Activated T-cell treated with anti-CD3 and anti-CD28 coated beads, Interleukin-2, amount 50 U/mL, for 1 hour (primary cell): ENCODE results near the gene SPECC1L.
A peak's percentile ranks its signal among the peaks of the same experiment; 100 is the strongest.
"Not testable (repeated sequence)": the region's sequence is repeated elsewhere in the genome, so short reads cannot be mapped to it uniquely, and the experiment has no call there.

Source experiments
- DNase-seq: peaks from one replicate; pipeline ENCODE4 v3.0.0-alpha.2; 2020

The SPECC1L gene, protein sequence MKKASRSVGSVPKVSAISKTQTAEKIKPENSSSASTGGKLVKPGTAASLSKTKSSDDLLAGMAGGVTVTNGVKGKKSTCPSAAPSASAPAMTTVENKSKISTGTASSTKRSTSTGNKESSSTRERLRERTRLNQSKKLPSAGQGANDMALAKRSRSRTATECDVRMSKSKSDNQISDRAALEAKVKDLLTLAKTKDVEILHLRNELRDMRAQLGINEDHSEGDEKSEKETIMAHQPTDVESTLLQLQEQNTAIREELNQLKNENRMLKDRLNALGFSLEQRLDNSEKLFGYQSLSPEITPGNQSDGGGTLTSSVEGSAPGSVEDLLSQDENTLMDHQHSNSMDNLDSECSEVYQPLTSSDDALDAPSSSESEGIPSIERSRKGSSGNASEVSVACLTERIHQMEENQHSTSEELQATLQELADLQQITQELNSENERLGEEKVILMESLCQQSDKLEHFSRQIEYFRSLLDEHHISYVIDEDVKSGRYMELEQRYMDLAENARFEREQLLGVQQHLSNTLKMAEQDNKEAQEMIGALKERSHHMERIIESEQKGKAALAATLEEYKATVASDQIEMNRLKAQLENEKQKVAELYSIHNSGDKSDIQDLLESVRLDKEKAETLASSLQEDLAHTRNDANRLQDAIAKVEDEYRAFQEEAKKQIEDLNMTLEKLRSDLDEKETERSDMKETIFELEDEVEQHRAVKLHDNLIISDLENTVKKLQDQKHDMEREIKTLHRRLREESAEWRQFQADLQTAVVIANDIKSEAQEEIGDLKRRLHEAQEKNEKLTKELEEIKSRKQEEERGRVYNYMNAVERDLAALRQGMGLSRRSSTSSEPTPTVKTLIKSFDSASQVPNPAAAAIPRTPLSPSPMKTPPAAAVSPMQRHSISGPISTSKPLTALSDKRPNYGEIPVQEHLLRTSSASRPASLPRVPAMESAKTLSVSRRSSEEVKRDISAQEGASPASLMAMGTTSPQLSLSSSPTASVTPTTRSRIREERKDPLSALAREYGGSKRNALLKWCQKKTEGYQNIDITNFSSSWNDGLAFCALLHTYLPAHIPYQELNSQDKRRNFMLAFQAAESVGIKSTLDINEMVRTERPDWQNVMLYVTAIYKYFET

GRCh38 chr22:24270556-24271385 lies at the start of gene SPECC1L:
TSS of gene SPECC1L (plus strand) at chr22:24270831. CDS start at chr22:24302232, 31,401 bp downstream.
- DNase-seq: peak; percentile 97

GRCh38 chr22:24224468-24224867 lies 46.2 kb upstream of the SPECC1L start:
- DNase-seq: no peak

- DNase-seq: no peak
Observed at GRCh38 chr22:24225044-24225601, 45.5 kb upstream of the SPECC1L start.

DNA sequence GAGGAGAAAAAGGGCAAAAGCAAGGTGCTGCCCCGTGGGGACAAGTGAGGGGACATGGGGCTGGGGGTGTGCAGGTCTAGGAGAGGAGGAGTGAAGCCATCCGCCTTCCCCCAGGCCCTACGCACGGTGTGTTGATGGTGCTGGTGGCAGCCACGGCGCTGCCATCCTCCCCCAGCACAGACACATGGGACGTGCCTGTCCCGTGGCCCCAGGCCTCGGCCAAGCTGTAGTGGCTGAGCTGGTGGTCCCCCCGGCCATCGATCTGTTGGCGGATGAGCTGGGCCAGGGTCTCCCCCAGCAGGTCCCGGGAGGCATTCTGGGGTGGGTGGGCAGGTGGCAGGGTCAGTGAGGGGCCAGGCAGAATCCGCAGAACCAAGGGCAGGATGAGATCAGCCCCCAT lies 44.7 kb upstream of the SPECC1L start:
- DNase-seq: no peak

DNA sequence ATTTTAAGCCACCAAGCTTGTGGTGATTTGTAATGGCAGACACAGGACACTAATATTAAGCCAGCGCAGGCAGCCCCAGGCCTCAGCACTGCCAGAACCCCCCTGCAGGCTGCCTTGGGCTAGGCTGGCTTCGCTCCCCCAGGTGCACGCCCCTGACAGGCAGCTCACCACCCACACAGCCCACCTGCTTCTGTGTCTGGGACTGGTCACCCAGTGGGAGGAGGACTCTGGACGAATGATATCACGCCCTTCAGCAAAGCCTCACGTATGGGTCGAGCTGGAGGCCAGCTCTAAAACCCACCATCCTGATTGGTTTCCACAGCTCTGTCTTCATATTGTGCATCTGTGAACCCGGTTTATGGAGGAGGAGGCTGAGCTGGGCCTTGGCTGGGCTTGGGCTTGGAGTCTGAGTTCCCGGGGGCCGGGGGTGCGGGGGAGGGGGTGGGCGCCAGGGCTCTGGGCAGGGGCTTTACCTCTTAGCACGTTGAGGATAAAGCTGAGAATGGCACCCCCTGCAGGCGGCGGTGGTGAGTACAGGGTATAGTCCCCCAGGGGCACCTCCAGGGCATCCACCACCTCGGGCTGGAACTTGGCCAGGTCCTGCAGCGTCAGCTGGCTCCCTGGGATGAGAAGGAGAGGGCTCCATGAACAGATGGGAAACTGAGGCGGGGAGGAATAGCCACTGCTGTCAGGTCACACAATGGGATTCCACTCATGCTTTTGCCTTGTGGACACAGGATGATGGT lies 39.5 kb upstream of the SPECC1L start:
- peak; percentile 70 for DNase-seq

GRCh38 chr22:24231706-24232105 lies 38.9 kb upstream of the SPECC1L start:
- DNase-seq: no peak

- no peak for DNase-seq
Observed at GRCh38 chr22:24232124-24232523, 38.5 kb upstream of the SPECC1L start.

- no peak for DNase-seq
Observed at GRCh38 chr22:24232725-24233124, 37.9 kb upstream of the SPECC1L start.

DNA sequence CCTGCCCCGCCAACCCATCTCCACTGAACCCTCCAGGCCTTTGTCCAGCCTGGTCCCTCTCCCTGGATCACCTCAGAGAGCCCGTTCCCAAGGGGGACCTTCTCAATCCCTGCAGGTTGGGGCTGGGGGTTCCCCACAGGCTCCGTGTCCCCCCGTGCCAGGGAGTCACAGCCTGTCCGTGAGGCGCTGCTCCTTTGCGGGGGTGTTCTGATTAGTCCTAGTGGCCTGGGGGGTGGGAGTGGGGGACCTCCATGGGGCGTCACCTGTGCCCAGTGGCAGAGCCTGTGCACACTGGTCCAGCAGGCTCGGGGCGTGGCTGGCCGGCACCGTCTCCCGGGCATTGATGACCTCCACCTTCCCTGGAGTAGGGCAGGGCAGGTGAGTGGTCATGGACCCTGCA lies 37.4 kb upstream of the SPECC1L start:
- no peak for DNase-seq

- no peak for DNase-seq
Observed at GRCh38 chr22:24233816-24234215, 36.8 kb upstream of the SPECC1L start.

- DNase-seq: no peak
Observed at GRCh38 chr22:24235315-24235714, 35.3 kb upstream of the SPECC1L start.

DNA sequence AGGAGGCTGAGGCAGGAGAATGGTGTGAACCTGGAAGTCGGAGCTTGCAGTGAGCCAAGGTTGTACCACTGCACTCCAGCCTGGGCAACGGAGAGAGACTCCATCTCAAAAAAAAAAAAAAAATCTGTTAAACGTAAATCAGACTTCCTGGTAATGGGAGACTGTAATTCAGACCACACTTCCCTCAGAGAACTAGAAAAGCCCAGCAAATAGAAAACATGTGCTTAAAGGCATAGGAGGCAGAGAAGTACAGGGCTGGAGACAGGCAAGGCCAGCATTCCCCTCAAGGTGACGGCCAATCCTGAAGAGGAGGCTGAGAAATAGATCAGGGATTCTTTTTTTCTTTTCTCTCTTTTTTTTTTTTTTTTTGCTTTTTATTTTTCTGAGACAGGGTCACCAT lies 34.0 kb upstream of the SPECC1L start:
- DNase-seq: no peak

- not testable (repeated sequence) for DNase-seq
Observed at GRCh38 chr22:24238101-24238694, 32.4 kb upstream of the SPECC1L start.

- DNase-seq: no peak
Observed at GRCh38 chr22:24240381-24240780, 30.2 kb upstream of the SPECC1L start.

DNA sequence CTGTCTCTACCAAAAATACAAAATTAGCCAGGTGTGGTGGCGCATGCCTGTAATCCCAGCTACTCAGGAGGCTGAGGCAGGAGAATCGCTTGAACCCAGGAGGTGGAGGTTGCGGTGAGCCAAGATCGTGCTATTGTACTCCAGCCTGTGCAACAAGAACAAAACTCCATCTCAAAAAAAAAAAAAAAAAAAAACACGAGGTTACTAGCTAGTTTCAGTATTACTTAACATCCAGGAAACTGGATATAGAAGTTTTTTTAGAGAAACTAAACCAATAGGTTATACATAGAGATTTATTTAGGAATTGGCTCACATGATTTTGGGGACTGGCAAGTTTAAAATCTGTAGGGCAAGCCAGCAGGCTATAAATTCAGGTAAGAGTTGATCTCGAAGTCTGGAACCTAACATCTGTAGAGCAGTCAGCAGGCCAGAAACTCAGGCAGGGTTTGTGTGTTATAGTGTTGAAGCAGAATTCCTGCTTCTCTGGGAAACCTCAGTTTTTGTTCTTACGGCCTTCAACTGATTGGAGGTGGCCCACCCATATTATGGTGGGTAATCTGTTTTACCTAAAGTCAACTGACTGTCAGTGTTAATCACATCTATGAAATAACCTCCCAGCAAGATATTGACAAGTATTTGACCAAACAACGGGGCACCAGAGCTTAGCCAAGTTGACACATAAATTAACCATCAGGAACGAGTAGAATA lies 29.5 kb upstream of the SPECC1L start:
- DNase-seq: not testable (repeated sequence)

- not testable (repeated sequence) for DNase-seq
Observed at GRCh38 chr22:24243417-24243816, 27.2 kb upstream of the SPECC1L start.

DNA sequence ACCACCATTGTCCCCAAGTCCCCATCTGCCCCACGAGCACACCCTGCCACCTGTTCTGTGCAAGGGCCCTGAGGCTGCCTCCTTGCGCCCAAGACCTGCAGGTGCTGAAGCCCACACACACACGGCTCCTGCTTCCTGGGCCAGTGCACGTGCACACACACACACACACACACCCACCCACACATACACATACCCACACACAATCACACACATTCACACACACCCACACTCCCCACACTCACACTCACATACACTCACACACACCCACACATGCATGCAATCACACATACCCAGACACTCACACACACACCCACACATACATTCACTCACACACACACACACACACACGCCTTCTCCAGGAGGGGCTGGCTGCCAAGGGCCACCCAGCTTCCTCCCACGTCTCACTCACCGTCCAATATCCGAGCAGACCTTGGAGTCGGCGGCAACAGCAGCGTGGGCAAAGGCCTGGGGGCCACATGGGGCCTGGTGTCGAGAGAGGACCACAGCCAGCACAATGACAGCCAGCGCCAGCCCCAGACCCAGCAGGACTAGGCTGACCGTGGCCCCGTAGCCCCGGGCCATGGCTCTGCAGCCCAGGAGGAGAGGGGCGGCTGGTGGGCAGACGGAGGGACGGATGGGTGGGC lies 26.4 kb upstream of the SPECC1L start:
- no peak for DNase-seq

DNA sequence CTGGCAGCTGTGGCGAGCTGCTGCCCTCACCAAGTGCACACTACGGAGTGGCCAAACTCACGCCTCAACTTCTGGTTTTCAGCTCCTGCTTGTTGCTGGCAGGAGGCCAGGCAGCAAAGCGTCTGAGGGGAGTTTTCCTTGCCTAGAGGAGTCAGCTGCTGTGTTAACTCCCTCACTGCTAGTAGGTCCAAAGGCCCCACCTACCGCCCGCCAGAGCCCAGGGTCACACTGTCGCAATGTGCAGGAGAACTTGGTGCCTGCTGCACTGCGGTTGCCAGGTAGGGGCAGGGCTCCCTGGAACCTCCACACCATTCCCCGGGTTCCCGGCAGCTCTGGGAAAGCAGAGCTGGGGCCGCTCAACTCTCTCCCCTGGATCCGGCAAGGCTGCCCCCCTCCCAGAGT lies 25.6 kb upstream of the SPECC1L start, which contains the start of gene GGT5:
GGT5 (minus strand) TSS at position 53 of the 402 bp plus-strand sequence. CDS start 357 bp downstream, outside the sequence.
- DNase-seq: not testable (repeated sequence)
